Mucosa of descending colon (tissue), 3 donors: ENCODE results near the gene THADA. TPM values are rescaled to one million over a fixed set of nuclear protein-coding genes. Genes with fewer than 3 reads are reported as not detected.

Experiments used
- ATAC-seq: fragments of 200-7000 bp; cut with Tn5 transposase; one replicate; pipeline ENCODE4 v1.9.1; 2020; ENCODE audit warnings: mild to moderate bottlenecking, moderate library complexity
- DNase-seq, 3 donors: peaks; one replicate each; pipeline ENCODE4 v3.0.0-alpha.2; 2020
- H3K36me3 ChIP-seq: fragments of 200-600 bp; one replicate; pipeline ENCODE4 v1.8.0; 2021; ENCODE audit warnings: low read depth, mild to moderate bottlenecking
- H3K4me1 ChIP-seq: fragments of 200-600 bp; one replicate; pipeline ENCODE4 v1.8.0; 2021; ENCODE audit warnings: low read depth, mild to moderate bottlenecking
- H3K4me3 ChIP-seq: fragments of 200-600 bp; one replicate; pipeline ENCODE4 v1.8.0; 2021; ENCODE audit warnings: mild to moderate bottlenecking
- H3K9me3 ChIP-seq: fragments of 200-600 bp; one replicate; pipeline ENCODE4 v1.8.0; 2021; ENCODE audit warnings: mild to moderate bottlenecking
- CTCF ChIP-seq: fragments of 200-600 bp; IDR thresholded peaks from one replicate; pipeline ENCODE4 v1.8.0; 2022; ENCODE audit warnings: antibody characterized with exemption, mild to moderate bottlenecking
- intact Hi-C, 2 donors: fragments of 100-400 bp; cut with DNase I in 1 of 2; cut with micrococcal nuclease in 1 of 2; formaldehyde crosslinking; loops; one replicate each; pipeline versions ENCODE4 v1.11.0 to v1.11.1; 2022; cut with DNase I, micrococcal nuclease
- total RNA-seq, 3 donors: library from RNA; stranded (reverse); fragmentation: NEBNext Ultra II Directional in 2 of 3; extraction: Animal tissue kit (Norgen Biotek cat#: 25700) in 2 of 3; gene quantifications; one replicate each; pipeline versions ENCODE4 v1.2.1 to v1.2.4, GENCODE V29; 2021 to 2023
- donor health status: DM: no; HTN: no; CAD: no; lungs with moderate emphysema.
- donor health status: DM: no; HTN: no; CAD: no.
- donor health status: DM: no; HTN: yes; CAD: no.

The THADA gene
- total RNA-seq, 3 donors from 2014 or later, result 20.1 to 26.7 (median 25.3) TPM

GRCh38 chr2:43206602-43207001 lies 389.2 kb downstream of the THADA start:
- Histone ChIP-seq H3K9me3 (no peaks in the 10 kb centered on the region), H3K4me1 (peaks cover 7% of the 10 kb centered on the region), H3K36me3 (no peaks in the 10 kb centered on the region), H3K4me3 (no peak overlapping the region)
- no peak for DNase-seq
- no peak for TF ChIP-seq CTCF
- ATAC-seq, result no peak
- intact Hi-C loops, result no loop called here

GRCh38 chr2:43203373-43203772 lies 392.5 kb downstream of the THADA start:
- H3K4me3 ChIP-seq, result no peak overlapping the region
- intact Hi-C loops, result no loop called here
- no peak for TF ChIP-seq CTCF
- no peaks in the 10 kb centered on the region for H3K9me3 ChIP-seq
- H3K36me3 ChIP-seq, result no peaks in the 10 kb centered on the region
- ATAC-seq (no peak), DNase-seq (no peak)
- no peaks in the 10 kb centered on the region for H3K4me1 ChIP-seq

- ATAC-seq (no peak), DNase-seq (no peak)
- Histone ChIP-seq H3K9me3 (no peaks in the 10 kb centered on the region), H3K36me3 (no peaks in the 10 kb centered on the region), H3K4me3 (no peak overlapping the region), H3K4me1 (no peaks in the 10 kb centered on the region)
- intact Hi-C loops, result no loop called here
- no peak for TF ChIP-seq CTCF
Observed at GRCh38 chr2:43202289-43202688, 393.5 kb downstream of the THADA start.

GRCh38 chr2:43201497-43201896 lies 394.3 kb downstream of the THADA start:
- no peak for ATAC-seq
- intact Hi-C loops, result no loop called here

GRCh38 chr2:43201016-43201415 lies 394.8 kb downstream of the THADA start:
- DNase-seq (no peak), ATAC-seq (no peak)
- H3K4me1 ChIP-seq, result peaks cover 3% of the 10 kb centered on the region
- no peaks in the 10 kb centered on the region for H3K36me3 ChIP-seq
- no peak overlapping the region for H3K4me3 ChIP-seq
- intact Hi-C loops, result no loop called here
- no peak for TF ChIP-seq CTCF
- H3K9me3 ChIP-seq, result no peaks in the 10 kb centered on the region

More at GRCh38 chr2:43201497-43201896, 394.3 kb downstream of the THADA start:
- Histone ChIP-seq H3K9me3 (no peaks in the 10 kb centered on the region), H3K36me3 (no peaks in the 10 kb centered on the region), H3K4me1 (peaks cover 3% of the 10 kb centered on the region), H3K4me3 (no peak overlapping the region)
- no peak for TF ChIP-seq CTCF
- DNase-seq, result no peak
